Endothelial cell of umbilical vein (primary cell): ENCODE measurements around the gene DAPK2.

Experiments used
- FOS ChIP-seq: IDR thresholded peaks from 2 replicates; pipeline ENCODE4 v1.6.1; 2011; ENCODE audit warnings: mild to moderate bottlenecking, low read length, moderate library complexity, borderline replicate concordance; ENCODE audit not compliant: insufficient read depth
- GATA2 ChIP-seq: IDR thresholded peaks from 2 replicates; pipeline ENCODE4 v1.7.0; 2011; ENCODE audit warnings: low read depth, mild to moderate bottlenecking, moderate library complexity, mixed read lengths, low read length; ENCODE audit not compliant: insufficient read length, insufficient read depth
- POLR2A ChIP-seq: IDR thresholded peaks from 2 replicates; pipeline ENCODE4 v1.6.1; 2012; ENCODE audit warnings: low read depth, mild to moderate bottlenecking, control low read depth, low read length
- TF ChIP-seq, protein P1 (sequence below), 2 donors: IDR thresholded peaks; 1 replicate in 1 of 2; 2 replicates in 1 of 2; pipeline ENCODE4 v1.5.1; 2011; ENCODE audit warnings: low read length in 2 of 2, mild to moderate bottlenecking in 2 of 2, moderate library complexity in 2 of 2, control low read depth in 1 of 2, inconsistent platforms in 1 of 2, low read depth in 1 of 2; ENCODE audit not compliant: insufficient read depth in 1 of 2; ENCODE audit errors: extremely low read depth in 1 of 2

DNA sequence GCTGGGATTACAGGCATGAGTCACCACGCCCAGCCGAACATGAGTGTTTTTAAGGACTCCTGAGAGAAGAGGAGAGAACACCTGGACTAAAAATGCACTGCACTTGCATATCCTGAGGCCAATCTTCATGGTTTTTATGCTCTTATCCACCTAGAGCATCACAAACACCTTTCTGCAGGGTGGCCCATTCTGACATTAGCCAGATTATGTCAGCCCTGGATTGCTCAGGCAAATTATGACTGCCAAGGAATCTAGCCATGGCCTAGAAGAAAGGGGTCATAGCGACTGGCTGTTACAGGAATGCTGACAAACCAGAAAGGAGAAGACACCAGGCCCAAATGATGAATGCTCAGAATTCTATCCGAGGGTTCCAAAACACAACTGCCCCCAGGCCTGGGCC, 171.7 kb downstream of the DAPK2 start:
- TF ChIP-seq, protein P1, sequence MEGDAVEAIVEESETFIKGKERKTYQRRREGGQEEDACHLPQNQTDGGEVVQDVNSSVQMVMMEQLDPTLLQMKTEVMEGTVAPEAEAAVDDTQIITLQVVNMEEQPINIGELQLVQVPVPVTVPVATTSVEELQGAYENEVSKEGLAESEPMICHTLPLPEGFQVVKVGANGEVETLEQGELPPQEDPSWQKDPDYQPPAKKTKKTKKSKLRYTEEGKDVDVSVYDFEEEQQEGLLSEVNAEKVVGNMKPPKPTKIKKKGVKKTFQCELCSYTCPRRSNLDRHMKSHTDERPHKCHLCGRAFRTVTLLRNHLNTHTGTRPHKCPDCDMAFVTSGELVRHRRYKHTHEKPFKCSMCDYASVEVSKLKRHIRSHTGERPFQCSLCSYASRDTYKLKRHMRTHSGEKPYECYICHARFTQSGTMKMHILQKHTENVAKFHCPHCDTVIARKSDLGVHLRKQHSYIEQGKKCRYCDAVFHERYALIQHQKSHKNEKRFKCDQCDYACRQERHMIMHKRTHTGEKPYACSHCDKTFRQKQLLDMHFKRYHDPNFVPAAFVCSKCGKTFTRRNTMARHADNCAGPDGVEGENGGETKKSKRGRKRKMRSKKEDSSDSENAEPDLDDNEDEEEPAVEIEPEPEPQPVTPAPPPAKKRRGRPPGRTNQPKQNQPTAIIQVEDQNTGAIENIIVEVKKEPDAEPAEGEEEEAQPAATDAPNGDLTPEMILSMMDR (IDR thresholded peaks at IDR 0.05; ENCODE audit: extremely low read depth in 1 of 2, insufficient read depth in 1 of 2, low read depth in 1 of 2, low read length in 2 of 2), result no peak
- no peak for TF ChIP-seq POLR2A
- no peak for TF ChIP-seq FOS
- no peak for TF ChIP-seq GATA2
